ENCODE measurements around the gene ZNF609.

DNA sequence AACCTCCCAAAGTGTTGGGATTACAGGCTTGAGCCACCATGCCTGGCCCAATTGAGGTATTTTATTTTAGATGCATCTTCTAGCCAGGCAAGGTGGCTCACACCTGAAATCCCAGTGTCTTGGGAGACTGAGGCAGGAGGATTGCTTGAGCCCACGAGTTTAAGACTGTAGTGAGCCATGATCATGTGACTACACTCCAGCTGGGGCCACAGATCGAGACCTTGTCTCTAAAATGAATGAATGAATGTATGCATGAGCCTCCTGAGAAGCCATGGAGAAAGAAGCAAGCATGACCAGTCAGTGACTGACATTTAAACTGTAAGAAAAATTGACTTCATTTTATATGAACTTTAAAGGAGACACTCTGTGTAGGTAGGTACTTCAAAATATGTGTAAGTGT lies 105.7 kb downstream of the ZNF609 start:
- TF ChIP-seq EZH2 (IDR thresholded peaks at IDR 0.05) (no peak), POLR2AphosphoS5 (IDR thresholded peaks at IDR 0.05; ENCODE audit: borderline replicate concordance, low read depth, low read length) (no peak)

Measured in SK-N-MC (cell line).